ENCODE measurements around the gene ZNF497.
"Not testable (repeated sequence)": the region's sequence is repeated elsewhere in the genome, so short reads cannot be mapped to it uniquely, and the experiment has no call there.

Gene ZNF497

DNA sequence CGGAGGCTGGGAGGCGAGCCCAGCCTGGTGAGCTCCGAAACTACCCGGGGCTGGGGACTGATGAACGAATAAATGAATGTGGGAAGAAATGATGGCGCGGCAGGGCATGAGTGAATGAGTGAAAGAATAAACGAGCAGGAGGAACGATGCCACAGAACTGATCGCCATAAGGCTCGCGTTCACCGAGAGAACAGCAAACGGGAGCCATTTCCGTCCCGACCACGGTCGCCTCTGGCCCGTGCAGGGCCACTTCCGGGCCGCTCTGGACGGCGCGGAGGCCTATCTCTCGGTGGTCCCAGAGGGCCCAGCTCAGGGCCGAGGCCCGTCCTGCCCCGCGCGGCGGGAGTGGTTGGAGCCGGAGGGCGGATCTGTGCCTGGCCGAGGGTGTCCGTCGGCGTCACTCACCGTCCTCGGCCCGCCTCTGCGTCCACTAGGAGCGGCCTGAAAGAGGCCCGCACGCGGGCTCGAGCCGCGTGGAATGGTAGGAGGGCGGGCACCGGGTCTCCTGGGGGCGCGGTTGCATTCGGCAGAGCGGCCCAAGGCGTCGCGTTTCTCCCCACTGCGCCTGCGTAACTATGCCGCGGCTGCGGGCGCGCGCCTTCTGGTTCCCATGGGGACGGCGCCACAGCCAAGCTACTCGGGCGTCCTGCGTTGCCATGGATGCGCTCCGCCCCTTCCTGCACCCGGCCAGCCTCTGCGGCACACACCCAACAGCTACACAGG, at the start of gene ZNF497:
TSS of gene ZNF497 (minus strand) at position 480 of the 723 bp plus-strand sequence. CDS start 5,116 bp downstream, outside the sequence.
- DNase-seq (ENCODE audit: low read depth in 3 of 3, low spot score in 1 of 3), result peak; percentile 93 to 94 (median 93)

- no peak for DNase-seq (ENCODE audit: low read depth in 3 of 3, low spot score in 1 of 3)
Observed at GRCh38 chr19:58409010-58409790, 46.6 kb upstream of the ZNF497 start.

DNA sequence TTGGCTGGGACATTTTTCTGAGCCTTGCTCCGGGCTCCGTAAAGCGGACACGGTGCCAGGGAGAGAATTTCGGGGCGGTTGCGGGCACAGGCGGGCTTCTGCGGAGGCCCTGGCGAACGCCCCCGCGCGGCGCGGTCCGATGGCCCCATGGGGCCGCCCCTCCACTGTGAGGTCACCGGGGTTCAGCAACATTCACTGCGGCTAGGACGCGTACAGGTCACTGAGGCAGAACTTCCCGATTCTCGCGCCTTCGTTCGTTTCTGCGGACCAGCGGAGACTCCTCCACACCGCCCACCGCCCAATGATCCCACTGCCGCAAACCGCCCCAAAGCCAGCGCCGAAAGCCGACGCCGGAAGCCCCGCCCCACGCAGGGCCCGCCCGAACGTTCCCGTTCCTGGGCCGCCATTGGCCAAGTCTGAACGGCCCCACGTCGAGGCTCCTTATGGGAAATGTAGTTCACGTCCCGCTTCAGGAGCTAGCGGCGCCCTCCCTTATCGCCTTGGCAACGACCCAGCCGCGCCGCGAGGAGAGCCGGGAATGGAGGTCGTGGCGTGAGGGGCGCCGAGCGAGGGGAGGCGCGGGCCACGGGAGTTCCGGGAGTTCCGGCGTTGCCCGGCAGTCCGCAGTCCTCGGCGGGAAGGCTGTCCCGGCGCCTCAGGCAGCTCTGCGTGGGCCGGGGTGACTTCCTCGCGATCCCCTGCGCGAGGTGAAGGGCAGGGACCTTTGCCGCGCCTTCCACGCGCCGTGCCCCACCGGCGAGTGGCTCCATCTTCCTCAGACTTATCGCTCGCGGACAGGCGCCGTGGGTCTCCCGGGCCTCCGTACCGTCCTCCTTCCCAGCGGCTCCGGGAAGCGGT, 45.8 kb upstream of the ZNF497 start, which contains the start of gene ZNF584:
TSS of gene ZNF584 (plus strand) at position 498 of the 858 bp plus-strand sequence. CDS start 499 bp downstream, outside the sequence.
- peak; percentile 78 to 89 (median 85) for DNase-seq (ENCODE audit: low read depth in 3 of 3, low spot score in 1 of 3)

- DNase-seq (ENCODE audit: low read depth in 3 of 3, low spot score in 1 of 3), result no peak
Observed at GRCh38 chr19:58407658-58408151, 45.2 kb upstream of the ZNF497 start.

- DNase-seq (ENCODE audit: low read depth in 3 of 3, low spot score in 1 of 3), result no peak
Observed at GRCh38 chr19:58406818-58407657, 44.5 kb upstream of the ZNF497 start.

- not testable (repeated sequence) for DNase-seq (ENCODE audit: low read depth in 3 of 3, low spot score in 1 of 3)
Observed at GRCh38 chr19:58403920-58404478, 41.4 kb upstream of the ZNF497 start.

- no peak for DNase-seq (ENCODE audit: low read depth in 3 of 3, low spot score in 1 of 3)
Observed at GRCh38 chr19:58401840-58402421, 39.4 kb upstream of the ZNF497 start.

- peak; percentile 95 to 99 (median 96) for DNase-seq (ENCODE audit: low read depth in 3 of 3, low spot score in 1 of 3)
Observed at GRCh38 chr19:58400916-58401839, 38.6 kb upstream of the ZNF497 start.

DNA sequence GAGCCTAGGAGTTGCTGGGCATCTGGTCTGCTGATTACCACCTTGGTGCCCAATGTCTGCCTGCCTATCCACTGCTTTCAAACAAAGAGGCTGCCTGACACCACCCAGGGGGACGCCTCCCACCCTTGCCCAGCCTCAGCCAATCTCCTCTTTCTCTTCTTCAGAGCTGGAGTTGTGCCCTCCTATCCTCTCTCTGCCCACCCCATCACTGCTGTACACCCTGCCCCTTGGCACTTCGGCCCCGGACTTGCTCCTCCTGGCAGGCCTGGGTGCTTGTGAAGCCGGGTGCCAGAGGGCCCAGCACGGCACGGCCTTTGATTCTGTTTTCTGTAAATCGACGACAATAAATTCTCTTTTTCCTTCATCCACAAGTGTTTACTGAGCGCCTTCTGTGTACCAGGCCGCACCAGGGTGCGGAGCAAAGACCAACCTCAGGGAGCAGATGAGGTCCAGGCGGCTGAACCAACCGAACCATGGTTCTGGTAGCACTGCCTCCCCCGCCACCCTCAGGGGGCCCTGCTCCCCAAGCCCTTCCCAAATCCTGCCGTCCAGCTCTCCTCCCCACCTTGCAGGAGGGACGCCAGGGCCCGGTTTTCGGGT, 37.9 kb upstream of the ZNF497 start:
- no peak for DNase-seq (ENCODE audit: low read depth in 3 of 3, low spot score in 1 of 3)

- DNase-seq (ENCODE audit: low read depth in 3 of 3, low spot score in 1 of 3), result no peak
Observed at GRCh38 chr19:58399903-58400302, 37.4 kb upstream of the ZNF497 start.

- no peak for DNase-seq (ENCODE audit: low read depth in 3 of 3, low spot score in 1 of 3)
Observed at GRCh38 chr19:58398545-58398944, 36.0 kb upstream of the ZNF497 start.

GRCh38 chr19:58398087-58398486, 35.5 kb upstream of the ZNF497 start:
- no peak for DNase-seq (ENCODE audit: low read depth in 3 of 3, low spot score in 1 of 3)

- DNase-seq (ENCODE audit: low read depth in 3 of 3, low spot score in 1 of 3), result no peak
Observed at GRCh38 chr19:58397533-58398037, 35.0 kb upstream of the ZNF497 start.

- DNase-seq (ENCODE audit: low read depth in 3 of 3, low spot score in 1 of 3), result no peak
Observed at GRCh38 chr19:58396691-58397532, 34.4 kb upstream of the ZNF497 start.

- no peak for DNase-seq (ENCODE audit: low read depth in 3 of 3, low spot score in 1 of 3)
Observed at GRCh38 chr19:58395979-58396627, 33.6 kb upstream of the ZNF497 start.

- DNase-seq (ENCODE audit: low read depth in 3 of 3, low spot score in 1 of 3), result no peak
Observed at GRCh38 chr19:58395220-58395978, 32.8 kb upstream of the ZNF497 start, which contains the start of gene RNF225. TSS of gene RNF225 (plus strand) at chr19:58395656. CDS start at chr19:58396090, 434 bp downstream.

Measured in stimulated activated CD4-positive, alpha-beta T cell treated with anti-CD3 and anti-CD28 coated beads, TNF-alpha, amount 100 ng/mL, for 1 hour (primary cell).